Fibroblast of peridontal ligament (primary cell): Measurements from ENCODE around the gene PVALEF.

Experiments used
- DNase-seq: peaks from one replicate; pipeline ENCODE4 v3.0.0-alpha.2; 2010; ENCODE audit errors: extremely low read depth

PVALEF gene

GRCh38 chr17:81183316-81183715 is 18.0 kb downstream of the PVALEF start:
- DNase-seq, result no peak

- DNase-seq, result no peak
Measured at GRCh38 chr17:81183807-81184206, 18.5 kb downstream of the PVALEF start.

- DNase-seq, result no peak
Measured at GRCh38 chr17:81184555-81184954, 19.2 kb downstream of the PVALEF start.

GRCh38 chr17:81186203-81186602 is 20.9 kb downstream of the PVALEF start:
- no peak for DNase-seq

DNA sequence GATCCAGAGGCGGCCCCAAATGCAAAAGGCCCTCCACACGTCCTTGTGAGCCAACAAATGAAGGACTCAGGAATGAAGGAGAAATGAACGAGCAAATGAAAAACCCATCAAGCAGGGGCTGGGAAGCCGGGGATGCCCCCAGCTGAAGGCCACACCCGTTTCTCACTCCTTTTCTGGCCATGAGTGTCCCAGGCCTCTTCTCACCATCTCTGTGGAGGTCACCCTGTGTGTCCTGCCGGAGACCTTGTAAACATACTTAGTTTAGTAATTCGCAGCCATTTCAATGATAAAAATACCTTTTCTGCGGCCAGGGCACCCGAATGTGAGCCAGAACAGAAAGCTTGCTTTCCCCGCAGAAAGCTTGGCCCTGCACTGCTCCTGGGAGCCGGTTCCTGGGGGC is 21.8 kb downstream of the PVALEF start:
- no peak for DNase-seq

DNA sequence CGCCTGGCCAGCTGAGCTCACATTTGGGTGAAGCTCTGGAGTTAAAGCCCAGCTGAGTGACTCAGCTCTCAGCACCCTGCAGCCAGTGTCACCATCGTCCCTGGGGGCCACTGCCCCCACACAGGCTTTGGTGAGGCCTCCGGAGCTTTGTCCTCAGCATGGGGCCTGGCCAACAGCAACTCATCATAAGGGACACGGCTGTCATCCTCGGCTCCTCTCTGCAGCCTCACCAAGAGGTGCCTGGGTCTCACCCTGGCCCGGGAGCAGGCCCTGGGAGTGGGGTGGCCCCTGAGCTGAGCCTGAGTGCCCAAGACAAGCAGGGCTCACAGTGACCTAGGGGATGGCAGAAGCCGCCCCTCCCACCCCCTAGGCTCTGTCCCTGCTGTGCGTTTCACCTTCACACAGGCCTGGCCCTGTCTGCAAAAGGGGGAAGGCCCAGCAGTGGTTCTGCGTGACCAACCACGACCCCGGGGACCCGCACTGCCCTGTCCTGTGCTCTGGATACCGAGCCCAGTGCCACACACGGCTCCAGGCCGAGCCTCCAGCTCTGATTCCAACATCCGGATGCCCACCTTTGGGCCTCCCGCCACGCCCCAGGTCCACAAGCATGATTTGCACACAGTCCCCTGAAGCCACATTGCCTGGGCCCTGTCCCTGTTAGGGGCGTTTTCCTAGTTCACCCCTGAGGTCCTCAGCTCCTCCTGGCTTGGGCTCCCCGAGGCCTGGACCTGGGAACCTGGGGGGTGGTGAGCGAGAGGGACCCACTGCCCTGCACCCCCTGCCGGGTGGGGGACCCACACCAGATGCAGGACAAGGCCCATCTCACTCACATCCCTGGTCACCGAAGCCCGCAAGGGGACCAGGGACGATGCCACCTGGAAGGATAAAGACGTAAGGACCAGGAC is 22.5 kb downstream of the PVALEF start:
- no peak for DNase-seq

GRCh38 chr17:81188491-81188840 is 23.2 kb downstream of the PVALEF start:
- no peak for DNase-seq

DNA sequence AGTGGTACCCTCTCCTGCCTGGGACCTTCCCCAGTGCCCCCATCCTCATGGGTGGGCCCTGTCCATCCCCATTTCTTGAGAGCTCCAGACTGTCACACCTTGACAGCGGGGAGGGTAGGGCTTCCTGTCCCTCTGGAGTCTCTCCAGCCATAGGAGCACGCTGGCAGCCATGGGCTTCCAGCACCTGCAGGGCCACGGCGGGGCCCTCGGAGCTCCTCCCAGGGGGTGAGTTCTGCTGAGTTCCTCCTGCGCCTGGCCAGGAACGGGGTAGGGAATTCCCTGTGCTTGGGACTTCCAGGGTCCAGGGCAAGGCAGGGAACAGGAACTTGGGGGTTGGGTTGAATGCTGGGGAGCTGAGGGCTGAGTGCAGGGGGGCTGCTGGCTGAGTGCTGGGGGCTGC is 23.7 kb downstream of the PVALEF start:
- no peak for DNase-seq

DNA sequence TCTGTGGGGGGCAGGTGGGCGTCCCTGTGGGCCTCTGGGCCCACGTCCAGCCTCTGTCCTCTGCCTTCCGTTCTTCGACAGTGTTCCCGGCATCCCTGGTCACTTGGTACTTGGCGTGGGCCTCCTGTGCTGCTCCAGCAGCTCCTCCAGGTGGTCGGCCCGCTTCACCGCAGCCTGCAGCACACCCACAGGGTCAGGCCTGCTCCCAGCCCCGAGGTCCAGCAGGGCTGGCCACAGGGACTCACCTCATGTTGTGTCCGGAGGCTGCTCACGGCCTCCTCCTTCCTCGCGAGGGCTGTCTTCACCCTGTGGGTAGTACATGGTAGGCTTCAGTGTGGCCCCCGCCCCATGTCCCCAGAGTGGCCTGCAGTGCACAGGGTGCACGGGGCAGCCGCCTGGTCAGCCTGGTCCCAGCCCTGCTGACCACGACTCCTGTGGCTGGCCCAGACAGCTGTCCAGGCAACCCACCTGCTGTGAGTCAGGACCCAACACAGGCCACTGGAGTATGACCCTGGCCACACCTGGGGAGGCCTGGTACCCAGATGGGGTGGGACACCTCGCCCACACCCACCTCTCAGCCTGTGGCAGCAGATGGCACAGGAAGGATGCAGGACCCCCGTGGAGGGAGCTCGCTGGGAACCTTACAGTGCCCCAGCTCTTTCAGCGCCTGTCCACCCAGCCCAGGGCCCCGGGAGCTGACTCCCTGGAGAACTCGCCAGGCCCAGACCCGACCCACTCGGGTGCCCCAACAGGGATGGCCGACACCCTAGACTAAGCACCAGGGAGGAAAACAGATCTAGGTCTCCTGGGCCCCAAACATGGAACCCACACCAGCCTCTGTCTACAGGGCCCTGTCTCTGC is 24.6 kb downstream of the PVALEF start:
- DNase-seq, result no peak

DNA sequence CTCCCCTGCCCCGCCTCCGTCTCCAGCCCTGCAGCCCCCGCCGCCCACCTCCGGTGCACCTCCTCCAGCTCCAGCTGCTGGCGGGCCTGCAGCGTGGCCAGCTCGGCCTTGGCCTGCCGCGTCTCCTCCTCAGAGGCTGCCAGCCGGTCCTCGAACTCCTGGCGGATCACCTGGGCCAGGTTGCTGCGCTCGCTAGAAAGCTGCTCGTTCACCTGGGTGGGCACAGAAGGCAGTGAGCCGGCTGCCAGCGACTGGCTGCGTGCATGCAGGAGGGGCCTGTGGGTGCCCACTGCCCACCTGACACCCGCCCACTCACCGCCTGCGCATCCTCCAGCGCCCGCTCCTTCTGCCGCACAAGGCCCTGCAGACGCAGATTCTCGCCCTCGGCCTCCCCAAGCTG is 25.3 kb downstream of the PVALEF start:
- DNase-seq, result no peak

DNA sequence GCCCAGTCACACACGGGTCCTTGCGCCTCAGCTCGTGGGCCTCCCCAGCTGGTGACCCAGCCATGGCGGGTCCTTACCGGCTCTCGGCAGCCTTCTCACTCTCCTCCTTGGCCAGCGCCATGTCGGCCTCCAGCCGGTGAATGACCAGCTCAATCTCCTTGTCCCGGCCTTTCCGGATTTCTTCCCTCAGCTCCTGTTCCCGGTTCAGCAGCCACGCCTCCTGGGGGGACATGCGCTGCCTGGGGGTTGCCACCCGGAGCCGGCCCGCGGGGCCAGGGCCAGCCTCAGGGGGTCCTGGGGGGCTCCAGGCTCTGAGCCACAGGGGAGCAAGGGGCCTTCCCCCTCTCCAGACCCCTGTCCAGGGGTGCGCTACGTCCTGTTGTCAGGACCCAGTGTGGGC is 25.8 kb downstream of the PVALEF start:
- DNase-seq, result no peak

GRCh38 chr17:81191646-81192045 is 26.3 kb downstream of the PVALEF start:
- no peak for DNase-seq

DNA sequence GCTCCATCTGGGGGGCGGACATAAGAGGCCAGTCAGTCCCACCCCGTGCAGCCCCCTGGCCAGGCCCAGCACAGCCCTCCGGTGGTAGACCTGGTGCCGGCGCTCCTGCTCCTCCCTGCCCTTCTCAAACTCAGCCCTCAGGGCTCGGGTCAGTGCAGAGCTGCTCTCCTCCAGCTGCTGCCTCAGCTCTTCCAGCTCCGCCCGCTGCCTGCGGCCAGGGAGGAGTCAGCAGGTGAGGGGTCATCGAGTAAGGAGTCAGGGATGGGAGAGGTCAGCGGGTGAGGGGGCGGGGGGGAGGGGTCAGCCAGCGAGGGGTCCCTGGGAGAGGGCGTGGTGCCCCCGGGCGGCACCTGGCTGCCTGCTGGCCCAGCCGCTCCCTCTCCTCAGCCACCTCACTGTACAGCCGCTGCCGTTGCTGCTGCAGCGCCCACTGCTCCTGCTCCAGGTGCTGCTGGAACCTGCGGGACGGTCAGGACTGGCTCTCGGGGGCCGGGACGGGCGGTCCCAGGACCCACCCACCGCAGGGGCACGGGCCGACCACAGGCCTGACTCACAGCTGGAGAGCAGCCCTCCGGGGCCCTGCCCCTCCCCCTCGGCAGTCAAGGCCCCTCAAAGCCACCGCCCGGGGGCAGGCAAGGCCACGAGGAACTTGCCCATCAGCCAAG is 27.2 kb downstream of the PVALEF start:
- DNase-seq, result no peak

DNA sequence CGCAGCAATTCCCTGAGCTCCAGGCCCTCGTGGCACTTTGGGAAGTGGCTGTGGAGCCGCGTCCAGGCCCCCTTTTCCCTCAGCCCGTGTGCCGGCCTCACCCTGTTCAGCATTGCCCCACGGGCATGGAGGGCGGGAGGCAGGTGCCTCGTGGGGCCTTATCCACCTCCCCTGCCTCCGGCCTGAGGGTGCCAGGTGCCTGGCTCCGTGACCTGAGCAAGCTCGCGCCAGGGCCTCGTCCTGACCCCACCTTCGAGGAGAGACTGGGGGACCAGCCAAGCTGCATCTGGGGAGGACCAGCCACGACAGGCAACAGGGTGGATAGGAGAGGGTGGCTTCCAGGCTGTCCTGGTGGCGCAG is 27.7 kb downstream of the PVALEF start:
- DNase-seq, result no peak

DNA sequence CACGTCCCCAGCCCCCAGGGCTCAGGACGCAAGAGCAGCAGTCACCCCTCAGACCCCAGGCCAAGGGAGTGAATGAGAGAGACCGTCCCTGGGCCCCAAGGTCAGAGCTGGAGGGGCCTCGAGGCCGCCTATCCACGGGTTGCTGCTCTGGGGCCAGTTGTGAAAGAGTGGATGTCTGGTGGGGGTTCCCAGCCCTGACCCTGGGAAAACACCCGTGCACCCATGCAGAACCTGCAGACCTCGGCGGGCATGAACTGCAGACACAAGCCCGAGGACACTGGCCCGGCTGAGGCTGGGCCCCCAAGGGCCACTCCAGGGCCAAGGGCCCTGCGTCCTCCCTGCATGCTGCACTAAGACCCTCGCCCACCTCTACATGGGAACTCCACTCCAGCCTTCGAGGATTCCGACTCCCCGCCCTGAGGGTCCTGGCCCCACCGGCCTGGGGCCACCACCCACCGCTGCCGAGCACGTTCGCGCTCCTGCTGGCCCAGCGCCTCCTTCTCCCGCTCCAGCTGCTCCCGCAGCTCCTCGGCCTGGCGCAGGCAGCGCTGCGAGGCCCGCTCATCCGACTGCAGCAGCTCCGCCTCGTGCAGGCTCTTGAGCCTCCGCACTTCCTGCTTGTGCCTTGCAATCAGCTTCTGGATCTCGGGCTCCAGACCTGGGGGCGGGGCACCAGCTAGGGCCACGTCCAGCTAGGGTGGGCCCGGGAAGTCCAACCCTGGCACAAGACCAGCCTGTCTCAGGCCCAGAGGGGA is 28.3 kb downstream of the PVALEF start:
- DNase-seq, result no peak

- no peak for DNase-seq
Measured at GRCh38 chr17:81194225-81194760, 29.0 kb downstream of the PVALEF start.

- DNase-seq, result no peak
Measured at GRCh38 chr17:81194941-81195901, 29.9 kb downstream of the PVALEF start.

DNA sequence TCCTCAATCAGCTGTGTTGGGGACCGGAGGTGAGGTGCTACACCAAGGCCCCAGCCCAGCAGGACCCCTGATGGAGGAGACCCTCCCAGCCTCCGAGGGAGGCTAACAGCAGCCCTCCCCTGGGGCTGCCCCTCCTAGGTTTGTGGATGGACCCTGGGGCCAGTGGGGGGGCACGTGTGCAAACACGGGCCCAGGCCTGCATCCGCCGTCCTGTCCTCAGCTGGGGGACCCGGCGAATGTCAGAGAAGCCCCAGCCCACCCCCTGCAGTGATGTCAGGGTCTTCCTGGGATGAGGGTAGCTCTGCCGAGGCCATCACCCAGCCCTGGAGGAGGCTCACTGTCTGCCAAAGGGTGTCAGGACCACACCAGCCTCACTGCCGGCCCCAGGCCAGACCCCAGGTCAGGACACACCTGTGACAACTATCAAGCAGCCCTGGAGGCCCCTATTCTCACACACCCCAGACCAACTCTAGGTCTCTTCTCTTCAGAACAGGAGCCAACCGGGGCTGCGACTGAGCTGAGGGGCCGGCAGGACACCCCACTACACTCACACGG is 30.7 kb downstream of the PVALEF start:
- DNase-seq, result no peak

GRCh38 chr17:81196505-81197408 is 31.4 kb downstream of the PVALEF start:
- DNase-seq, result no peak
